ENCODE results near the gene TCHHL1. TPM values are rescaled to one million over a fixed set of nuclear protein-coding genes. Genes with fewer than 3 reads are reported as not detected.
"Not testable (repeated sequence)": the region's sequence is repeated elsewhere in the genome, so short reads cannot be mapped to it uniquely, and the experiment has no call there.

TCHHL1 gene
- total RNA-seq, 2 donors from 2014 or later, result not detected

DNA sequence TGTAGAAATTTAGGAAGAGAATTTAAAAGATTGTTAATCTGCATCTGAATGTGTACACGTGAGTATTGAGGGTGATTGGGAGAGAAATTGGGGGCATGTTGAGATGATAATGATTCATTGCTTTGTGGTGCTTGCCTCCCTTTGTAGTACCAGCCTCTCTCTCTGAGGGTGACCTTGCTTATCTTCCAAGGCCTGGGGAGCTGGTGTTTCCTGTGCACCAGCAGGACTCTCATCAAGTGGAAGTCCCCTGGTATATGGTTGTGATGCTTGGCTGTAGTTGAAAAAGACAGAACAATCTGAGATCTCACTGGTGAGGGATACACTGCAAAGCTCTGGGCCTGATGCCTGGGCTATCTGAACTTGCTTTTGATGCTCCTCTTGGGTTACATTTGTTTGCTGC is 4.0 kb downstream of the TCHHL1 start:
- Histone ChIP-seq H3K36me3 (no peaks in the 10 kb centered on the region), H3K27me3 (no peaks in the 10 kb centered on the region), H3K9me3 (no peaks in the 10 kb centered on the region), H3K4me1 (no peaks in the 10 kb centered on the region), H3K4me3 (no peak overlapping the region), H3K27ac (no peak overlapping the region)
- no peak for DNase-seq (ENCODE audit: low spot score)
- TF ChIP-seq, protein P1, sequence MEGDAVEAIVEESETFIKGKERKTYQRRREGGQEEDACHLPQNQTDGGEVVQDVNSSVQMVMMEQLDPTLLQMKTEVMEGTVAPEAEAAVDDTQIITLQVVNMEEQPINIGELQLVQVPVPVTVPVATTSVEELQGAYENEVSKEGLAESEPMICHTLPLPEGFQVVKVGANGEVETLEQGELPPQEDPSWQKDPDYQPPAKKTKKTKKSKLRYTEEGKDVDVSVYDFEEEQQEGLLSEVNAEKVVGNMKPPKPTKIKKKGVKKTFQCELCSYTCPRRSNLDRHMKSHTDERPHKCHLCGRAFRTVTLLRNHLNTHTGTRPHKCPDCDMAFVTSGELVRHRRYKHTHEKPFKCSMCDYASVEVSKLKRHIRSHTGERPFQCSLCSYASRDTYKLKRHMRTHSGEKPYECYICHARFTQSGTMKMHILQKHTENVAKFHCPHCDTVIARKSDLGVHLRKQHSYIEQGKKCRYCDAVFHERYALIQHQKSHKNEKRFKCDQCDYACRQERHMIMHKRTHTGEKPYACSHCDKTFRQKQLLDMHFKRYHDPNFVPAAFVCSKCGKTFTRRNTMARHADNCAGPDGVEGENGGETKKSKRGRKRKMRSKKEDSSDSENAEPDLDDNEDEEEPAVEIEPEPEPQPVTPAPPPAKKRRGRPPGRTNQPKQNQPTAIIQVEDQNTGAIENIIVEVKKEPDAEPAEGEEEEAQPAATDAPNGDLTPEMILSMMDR (IDR thresholded peaks at IDR 0.05), result no peak

DNA sequence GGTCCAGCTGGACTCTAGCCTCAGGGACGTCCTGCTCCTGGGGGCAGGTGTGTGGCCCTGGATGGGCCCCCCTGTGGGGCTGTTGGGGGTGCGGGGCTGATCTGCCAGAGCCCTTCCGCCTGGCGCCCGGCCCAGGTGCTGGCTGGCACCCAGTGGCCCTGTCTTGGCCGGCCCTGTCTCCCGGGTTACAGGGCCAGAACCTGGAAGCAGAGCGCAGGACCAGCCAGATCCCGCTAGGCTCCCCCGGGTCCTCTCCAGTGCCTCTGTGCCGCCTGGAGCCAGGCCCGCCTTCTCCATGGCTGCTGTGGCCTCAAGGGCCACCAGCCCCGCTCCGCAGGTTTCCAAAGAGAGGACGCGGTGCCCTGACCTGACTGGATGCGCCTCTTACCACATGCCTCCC is 7.8 kb downstream of the TCHHL1 start:
- H3K27ac ChIP-seq; DNase-seq (ENCODE audit: low spot score); H3K36me3 ChIP-seq; H3K27me3 ChIP-seq; H3K4me1 ChIP-seq; H3K9me3 ChIP-seq; H3K4me3 ChIP-seq: not testable (repeated sequence)

DNA sequence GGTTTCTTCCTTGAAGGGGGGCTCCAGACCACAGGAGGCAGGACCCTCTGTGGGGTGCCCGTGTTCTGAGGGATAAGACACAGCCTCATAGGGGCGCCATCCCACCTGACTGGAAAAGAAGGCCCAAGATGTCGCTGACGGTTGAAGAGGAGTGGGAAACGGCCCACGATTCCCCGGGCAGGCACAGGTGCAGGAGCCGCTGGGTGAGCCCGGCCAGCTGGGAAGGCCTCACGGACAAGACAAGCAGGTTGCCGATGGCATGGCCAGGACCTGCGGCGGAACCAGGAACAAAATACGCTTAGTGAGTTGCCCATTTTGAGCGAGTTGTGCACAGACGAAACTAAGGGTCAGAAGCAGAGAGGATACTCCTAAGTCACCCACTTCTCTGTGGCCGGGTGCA is 8.4 kb downstream of the TCHHL1 start:
- H3K9me3 ChIP-seq; H3K36me3 ChIP-seq; H3K4me1 ChIP-seq; DNase-seq (ENCODE audit: low spot score); H3K27me3 ChIP-seq; H3K4me3 ChIP-seq; H3K27ac ChIP-seq: not testable (repeated sequence)

DNA sequence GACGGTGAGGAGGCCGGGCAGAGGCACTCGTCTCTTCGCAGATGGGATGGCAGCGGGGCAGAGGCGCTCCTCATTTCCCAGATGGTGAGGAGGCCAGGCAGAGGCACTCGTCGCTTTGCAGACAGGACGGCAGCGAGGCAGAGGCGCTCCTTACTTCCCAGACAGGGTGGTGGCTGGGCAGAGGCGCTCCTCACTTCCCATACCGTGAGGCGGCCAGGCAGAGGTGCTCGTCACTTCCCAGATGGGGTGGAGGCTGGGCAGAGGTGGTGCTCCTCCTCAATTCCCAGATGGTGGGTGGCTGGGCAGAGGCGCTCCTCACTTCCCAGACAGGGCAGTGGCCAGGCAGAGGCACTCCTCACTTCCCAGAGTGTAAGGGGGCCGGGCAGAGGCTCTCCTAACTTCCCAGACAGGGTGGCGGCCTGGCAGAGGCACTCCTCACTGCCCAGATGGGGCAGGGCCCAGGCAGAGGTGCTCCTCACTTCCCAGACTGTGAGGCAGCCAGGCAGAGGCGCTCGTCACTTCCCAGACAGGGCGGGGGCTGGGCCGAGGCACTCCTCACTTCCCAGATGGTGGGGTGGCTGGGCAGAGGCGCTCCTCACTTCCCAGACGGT is 9.9 kb downstream of the TCHHL1 start:
- TF ChIP-seq, protein P1 (IDR thresholded peaks at IDR 0.05), result no peak
- Histone ChIP-seq H3K27me3 (no peaks in the 10 kb centered on the region), H3K36me3 (no peaks in the 10 kb centered on the region), H3K9me3 (no peaks in the 10 kb centered on the region), H3K27ac (no peak overlapping the region), H3K4me3 (no peak overlapping the region), H3K4me1 (no peaks in the 10 kb centered on the region)
- DNase-seq (ENCODE audit: low spot score), result no peak

DNA sequence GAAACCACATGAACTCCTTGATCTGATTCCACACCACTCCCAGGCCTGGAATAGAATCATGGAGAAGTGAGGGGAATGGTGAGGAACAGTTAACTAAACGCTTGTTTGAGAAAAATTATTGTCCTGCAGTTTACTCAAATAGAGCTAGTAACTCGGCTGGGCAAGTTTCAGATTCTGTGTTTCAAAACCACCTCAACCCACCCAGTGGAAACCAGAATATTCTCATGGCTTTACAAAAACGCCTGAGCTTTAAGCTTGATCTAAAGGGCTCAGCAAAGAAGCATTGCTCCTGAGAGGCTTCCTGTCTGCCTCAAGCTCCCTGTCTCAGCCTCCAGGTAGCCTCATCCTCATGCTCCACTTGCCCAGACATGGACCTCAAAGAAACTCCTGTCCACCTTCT is 16.6 kb downstream of the TCHHL1 start:
- Histone ChIP-seq H3K36me3 (no peaks in the 10 kb centered on the region), H3K27me3 (no peaks in the 10 kb centered on the region), H3K27ac (no peak overlapping the region), H3K4me1 (no peaks in the 10 kb centered on the region), H3K4me3 (no peak overlapping the region), H3K9me3 (no peaks in the 10 kb centered on the region)
- DNase-seq (ENCODE audit: low spot score), result no peak
- TF ChIP-seq, protein P1 (IDR thresholded peaks at IDR 0.05), result no peak

DNA sequence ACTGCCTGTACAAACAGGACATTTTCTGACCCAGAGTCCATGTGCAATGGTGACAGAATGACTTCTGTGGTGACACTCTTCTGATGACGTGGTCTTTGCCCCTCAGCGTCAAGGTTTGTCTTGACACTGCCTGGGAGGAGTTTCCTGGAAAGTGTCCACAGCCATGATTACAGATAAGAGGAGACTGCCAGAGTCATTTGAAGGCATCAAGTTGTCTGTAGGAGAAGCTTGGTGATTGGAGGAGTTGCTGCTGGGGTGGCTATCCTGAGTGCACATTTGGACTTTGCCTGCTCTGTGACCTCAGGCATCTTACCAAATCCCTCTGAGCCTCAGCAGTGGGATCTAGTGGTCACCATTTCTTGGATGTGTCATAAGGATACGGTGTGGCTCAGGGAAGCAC is 17.7 kb downstream of the TCHHL1 start:
- TF ChIP-seq, protein P1 (IDR thresholded peaks at IDR 0.05), result no peak
- no peak overlapping the region for H3K27ac ChIP-seq
- no peaks in the 10 kb centered on the region for H3K27me3 ChIP-seq
- H3K4me3 ChIP-seq, result no peak overlapping the region
- no peaks in the 10 kb centered on the region for H3K4me1 ChIP-seq
- no peaks in the 10 kb centered on the region for H3K36me3 ChIP-seq
- no peak for DNase-seq (ENCODE audit: low spot score)
- no peaks in the 10 kb centered on the region for H3K9me3 ChIP-seq

DNA sequence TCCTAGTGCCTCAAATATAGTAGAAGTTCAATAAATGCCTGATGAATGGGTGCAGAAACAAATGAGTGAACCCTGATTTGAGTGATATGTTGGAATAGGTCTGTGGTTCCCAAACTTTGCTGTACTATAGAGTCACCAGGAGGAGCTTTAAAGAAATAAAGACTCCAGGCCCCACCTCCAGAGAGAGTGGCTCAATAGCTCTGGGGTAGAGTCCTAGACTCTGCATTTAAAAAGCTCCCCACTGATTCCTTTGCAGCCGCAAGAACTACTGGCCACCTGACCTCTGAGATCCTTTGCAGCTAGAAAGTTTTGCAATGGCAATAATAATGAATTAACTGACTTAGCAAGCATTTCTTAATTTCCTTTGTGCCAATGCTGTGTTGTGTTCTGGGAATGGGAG is 20.9 kb downstream of the TCHHL1 start:
- Histone ChIP-seq H3K4me1 (no peaks in the 10 kb centered on the region), H3K4me3 (no peak overlapping the region), H3K36me3 (no peaks in the 10 kb centered on the region), H3K9me3 (no peaks in the 10 kb centered on the region), H3K27me3 (no peaks in the 10 kb centered on the region), H3K27ac (no peak overlapping the region)
- no peak for DNase-seq (ENCODE audit: low spot score)
- TF ChIP-seq, protein P1 (IDR thresholded peaks at IDR 0.05), result no peak
